Effector memory CD4-positive, alpha-beta T cell (primary cell): Measurements from ENCODE around the gene SCG2.

Experiments
- DNase-seq, 3 donors: peaks; one replicate each; pipeline ENCODE4 v3.0.0-alpha.2; 2020
- H3K27ac ChIP-seq: 2 replicates; pipeline ENCODE4 v1.7.0; 2013; ENCODE audit warnings: mild to moderate bottlenecking, low read length, moderate library complexity; ENCODE audit not compliant: insufficient read depth, poor library complexity, severe bottlenecking
- H3K27me3 ChIP-seq: replicated peaks from 2 replicates; pipeline ENCODE4 v1.7.0; 2013; ENCODE audit warnings: mild to moderate bottlenecking, low read length; ENCODE audit not compliant: insufficient read depth, control insufficient read depth, poor library complexity, severe bottlenecking
- H3K36me3 ChIP-seq: 2 replicates; pipeline ENCODE4 v1.7.0; 2013; ENCODE audit warnings: mild to moderate bottlenecking, low read length, moderate library complexity; ENCODE audit not compliant: control insufficient read depth, insufficient read depth
- H3K4me1 ChIP-seq: 2 replicates; pipeline ENCODE4 v1.7.0; 2013; ENCODE audit warnings: low read length, mild to moderate bottlenecking; ENCODE audit not compliant: control insufficient read depth, insufficient read depth, poor library complexity, severe bottlenecking
- H3K4me3 ChIP-seq: 2 replicates; pipeline ENCODE4 v1.7.0; 2013; ENCODE audit warnings: low read length, low read depth, mild to moderate bottlenecking; ENCODE audit not compliant: insufficient read depth, poor library complexity, severe bottlenecking
- H3K9me3 ChIP-seq: 2 replicates; pipeline ENCODE4 v1.7.0; 2013; ENCODE audit warnings: mild to moderate bottlenecking, low read length, moderate library complexity; ENCODE audit not compliant: control insufficient read depth

SCG2 gene

DNA sequence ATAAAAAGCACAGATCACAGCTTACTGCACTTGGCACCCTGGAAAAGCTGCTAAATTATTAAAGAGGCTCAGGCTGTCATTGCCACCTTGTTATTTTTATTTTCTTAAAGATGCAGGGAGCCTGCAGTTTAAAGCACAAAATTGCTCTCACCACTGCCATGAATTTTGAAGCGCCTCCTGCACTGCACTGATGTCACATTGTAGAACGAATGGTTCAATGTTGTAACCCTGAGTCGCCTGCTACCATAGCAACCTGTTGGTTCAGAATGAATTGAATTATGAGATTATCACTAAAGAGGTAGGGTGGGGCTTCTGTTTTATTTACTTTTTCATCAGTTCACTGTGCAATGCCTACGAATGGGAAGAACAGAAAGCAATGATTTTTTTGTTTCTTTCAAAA is 16.5 kb downstream of the SCG2 start:
- Histone ChIP-seq H3K4me3 (no peak overlapping the region), H3K27ac (no peak overlapping the region), H3K27me3 (no peaks in the 10 kb centered on the region), H3K4me1 (no peaks in the 10 kb centered on the region), H3K36me3 (no peaks in the 10 kb centered on the region), H3K9me3 (no peaks in the 10 kb centered on the region)
- no peak for DNase-seq

DNA sequence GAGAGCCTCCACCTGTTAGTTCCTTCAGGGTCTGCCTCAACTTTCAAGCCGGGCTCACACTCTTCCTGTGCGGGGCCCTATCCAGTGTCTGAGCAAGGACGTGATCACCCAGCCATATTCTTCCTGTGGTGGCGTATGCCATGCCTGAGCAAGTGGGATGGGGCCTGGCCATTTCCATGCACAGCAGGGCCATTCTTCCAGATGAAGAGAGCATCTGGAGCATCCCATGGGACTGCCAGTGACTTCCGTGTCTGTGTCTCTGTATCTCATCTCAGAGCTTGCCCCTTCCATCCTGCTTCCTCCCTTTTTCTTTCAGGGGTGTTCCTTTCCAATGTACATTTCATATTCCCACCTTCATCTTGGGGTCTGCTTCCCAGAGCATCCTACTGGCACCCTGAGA is 20.2 kb downstream of the SCG2 start:
- no peak for DNase-seq
- Histone ChIP-seq H3K9me3 (no peaks in the 10 kb centered on the region), H3K4me3 (no peak overlapping the region), H3K4me1 (no peaks in the 10 kb centered on the region), H3K36me3 (no peaks in the 10 kb centered on the region), H3K27me3 (no peaks in the 10 kb centered on the region), H3K27ac (no peak overlapping the region)

DNA sequence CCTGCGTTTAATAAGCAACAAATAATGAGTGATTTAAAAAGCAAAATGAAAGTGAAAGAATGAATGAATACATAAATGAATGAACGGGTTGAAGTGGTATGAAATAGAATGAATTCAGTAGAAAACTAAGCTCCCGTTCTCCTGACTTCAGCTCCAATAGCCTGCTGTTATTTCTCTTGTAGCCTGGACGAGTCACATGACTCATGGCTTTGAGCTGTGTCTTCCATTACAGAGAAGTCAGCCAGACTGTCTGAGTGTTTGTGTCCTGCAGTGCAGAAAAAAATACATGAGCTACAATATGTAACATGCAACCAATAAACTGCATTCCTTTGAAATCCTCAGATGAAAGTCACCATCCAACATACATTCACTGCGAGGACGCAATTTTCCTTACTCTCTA is 21.2 kb downstream of the SCG2 start:
- DNase-seq = no peak
- H3K4me3 ChIP-seq = no peak overlapping the region

DNA sequence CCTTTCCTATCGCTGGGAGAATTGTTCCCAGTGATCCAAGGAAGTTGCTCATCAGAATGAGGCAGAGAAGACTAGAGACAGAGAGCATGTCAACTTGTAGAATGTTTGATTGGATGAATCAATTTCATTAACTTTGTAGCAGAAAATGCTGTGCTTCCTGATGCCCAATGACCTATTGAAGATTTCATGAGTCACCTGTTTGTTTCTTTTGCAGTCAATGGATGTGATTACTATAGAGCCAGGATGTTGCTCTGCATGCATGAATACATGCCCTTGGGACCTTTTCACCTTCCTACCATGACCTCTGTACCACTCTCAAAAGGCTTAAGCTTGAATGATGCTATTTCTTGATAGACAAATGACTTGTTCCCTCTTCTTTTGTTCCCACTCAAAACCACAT is 23.3 kb downstream of the SCG2 start:
- Histone ChIP-seq H3K27me3 (no peaks in the 10 kb centered on the region), H3K36me3 (no peaks in the 10 kb centered on the region), H3K4me3 (no peak overlapping the region), H3K4me1 (no peaks in the 10 kb centered on the region), H3K27ac (no peak overlapping the region), H3K9me3 (no peaks in the 10 kb centered on the region)
- no peak for DNase-seq

More for the DNA sequence above, 21.2 kb downstream of the SCG2 start:
- H3K4me1 ChIP-seq = no peaks in the 10 kb centered on the region
- no peaks in the 10 kb centered on the region for H3K27me3 ChIP-seq
- no peak overlapping the region for H3K27ac ChIP-seq
- no peaks in the 10 kb centered on the region for H3K9me3 ChIP-seq
- no peaks in the 10 kb centered on the region for H3K36me3 ChIP-seq

DNA sequence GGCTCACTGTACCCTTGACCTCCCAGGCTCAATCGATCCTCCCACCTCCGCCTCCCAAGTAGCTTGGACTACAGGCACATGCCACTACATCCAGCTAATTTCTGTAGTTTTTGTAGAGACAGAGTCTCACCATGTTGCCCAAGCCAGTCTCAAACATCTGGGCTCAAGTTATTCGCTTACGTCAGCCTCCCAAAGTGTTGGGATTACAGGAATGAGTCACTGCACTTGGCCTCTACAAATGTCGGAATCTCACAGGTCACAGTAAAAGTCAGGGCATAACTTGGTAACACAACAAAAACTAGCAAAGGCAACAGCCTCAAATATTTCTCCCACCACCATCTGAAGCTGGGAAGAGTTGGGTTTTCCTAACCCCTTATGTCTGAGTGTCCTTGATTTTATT is 25.3 kb downstream of the SCG2 start:
- H3K4me3 ChIP-seq = no peak overlapping the region
- DNase-seq = no peak
- no peaks in the 10 kb centered on the region for H3K27me3 ChIP-seq
- H3K36me3 ChIP-seq = no peaks in the 10 kb centered on the region
- no peaks in the 10 kb centered on the region for H3K9me3 ChIP-seq
- no peak overlapping the region for H3K27ac ChIP-seq
- H3K4me1 ChIP-seq = no peaks in the 10 kb centered on the region

DNA sequence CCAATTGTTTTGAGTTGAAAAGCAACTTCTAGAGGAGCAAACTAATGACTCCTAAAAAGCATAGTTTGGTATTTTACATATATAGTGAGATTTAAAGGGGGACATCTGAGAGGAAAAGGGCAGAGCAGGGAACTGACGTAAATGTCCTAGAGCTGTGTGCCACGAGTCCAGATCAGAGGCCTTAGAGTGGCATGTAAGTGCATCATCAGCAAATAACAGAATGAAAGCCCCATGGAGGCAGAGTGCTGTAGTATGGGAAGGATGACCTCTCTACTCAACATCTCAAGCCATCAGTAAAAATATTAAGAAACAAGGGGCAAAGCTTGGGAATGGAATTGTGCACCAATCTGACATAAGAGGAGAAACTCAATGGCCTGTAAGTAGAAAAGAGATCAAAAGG is 31.4 kb downstream of the SCG2 start:
- no peak for DNase-seq
- Histone ChIP-seq H3K4me1 (no peaks in the 10 kb centered on the region), H3K36me3 (no peaks in the 10 kb centered on the region), H3K9me3 (no peaks in the 10 kb centered on the region), H3K27ac (no peak overlapping the region), H3K4me3 (no peak overlapping the region), H3K27me3 (no peaks in the 10 kb centered on the region)

DNA sequence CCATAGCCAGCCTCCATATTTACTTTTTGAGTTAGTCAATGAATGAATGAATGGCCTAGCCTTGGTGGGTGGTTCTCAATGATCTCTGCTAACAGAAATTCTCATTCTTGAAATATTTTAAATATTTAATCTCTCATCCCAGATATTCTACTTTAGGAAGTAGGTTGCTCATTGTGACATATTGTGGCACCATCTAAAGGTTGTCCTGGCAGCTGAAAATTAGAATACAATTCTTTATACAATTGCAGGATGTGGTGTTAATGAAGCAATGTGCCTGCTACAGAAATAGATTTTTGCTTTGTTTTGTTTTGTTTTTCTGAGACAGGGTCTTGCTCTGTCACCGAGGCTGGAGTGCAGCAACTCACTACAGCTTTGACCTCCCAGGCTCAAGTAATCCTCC is 35.8 kb downstream of the SCG2 start:
- no peak for DNase-seq
- Histone ChIP-seq H3K4me3 (no peak overlapping the region), H3K36me3 (no peaks in the 10 kb centered on the region), H3K9me3 (no peaks in the 10 kb centered on the region), H3K4me1 (no peaks in the 10 kb centered on the region), H3K27ac (no peak overlapping the region), H3K27me3 (no peaks in the 10 kb centered on the region)

DNA sequence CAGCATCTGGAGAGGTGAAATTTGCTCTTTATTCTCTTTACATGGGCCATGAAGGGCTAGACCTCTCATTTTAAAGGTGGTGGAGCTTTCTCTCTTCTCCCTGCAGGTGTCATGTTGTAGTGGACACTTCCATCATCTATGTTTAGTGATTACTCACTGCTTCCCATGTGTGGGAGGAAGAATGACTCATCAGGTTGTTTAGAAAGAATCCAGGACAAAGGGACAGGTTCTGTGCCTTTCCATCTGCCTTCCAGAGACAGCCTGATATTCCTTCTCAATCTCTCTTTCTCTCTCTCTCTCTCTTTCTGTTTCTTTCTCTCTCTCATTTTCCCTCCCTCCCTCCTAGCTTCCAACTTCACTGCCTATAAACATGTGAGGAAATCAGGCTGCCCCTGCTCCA is 38.7 kb downstream of the SCG2 start:
- Histone ChIP-seq H3K4me1 (no peaks in the 10 kb centered on the region), H3K36me3 (no peaks in the 10 kb centered on the region), H3K27me3 (no peaks in the 10 kb centered on the region), H3K4me3 (no peak overlapping the region), H3K9me3 (no peaks in the 10 kb centered on the region), H3K27ac (no peak overlapping the region)
- no peak for DNase-seq

DNA sequence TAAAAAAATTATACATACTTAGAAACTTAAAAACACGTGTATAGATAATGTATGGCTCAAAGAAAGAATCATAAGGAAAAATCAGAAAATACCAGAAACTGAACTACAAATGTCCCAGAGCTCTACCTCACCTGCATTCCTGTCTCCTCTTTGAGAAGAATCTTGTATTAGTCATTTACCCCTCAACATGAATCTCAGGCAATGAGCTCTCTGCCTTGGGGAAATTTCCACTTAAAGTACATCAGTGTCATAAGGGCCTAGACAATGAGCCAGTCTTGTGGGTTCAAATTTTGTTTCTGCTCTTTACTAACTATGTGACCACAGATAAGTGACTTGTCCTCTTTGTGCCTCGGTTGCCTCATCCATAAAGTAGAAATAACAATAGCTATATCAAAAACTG is 40.1 kb downstream of the SCG2 start:
- H3K4me1 ChIP-seq = no peaks in the 10 kb centered on the region
- no peak for DNase-seq
- H3K27me3 ChIP-seq = no peaks in the 10 kb centered on the region
- H3K4me3 ChIP-seq = no peak overlapping the region
- no peaks in the 10 kb centered on the region for H3K9me3 ChIP-seq
- H3K36me3 ChIP-seq = no peaks in the 10 kb centered on the region
- H3K27ac ChIP-seq = no peak overlapping the region

DNA sequence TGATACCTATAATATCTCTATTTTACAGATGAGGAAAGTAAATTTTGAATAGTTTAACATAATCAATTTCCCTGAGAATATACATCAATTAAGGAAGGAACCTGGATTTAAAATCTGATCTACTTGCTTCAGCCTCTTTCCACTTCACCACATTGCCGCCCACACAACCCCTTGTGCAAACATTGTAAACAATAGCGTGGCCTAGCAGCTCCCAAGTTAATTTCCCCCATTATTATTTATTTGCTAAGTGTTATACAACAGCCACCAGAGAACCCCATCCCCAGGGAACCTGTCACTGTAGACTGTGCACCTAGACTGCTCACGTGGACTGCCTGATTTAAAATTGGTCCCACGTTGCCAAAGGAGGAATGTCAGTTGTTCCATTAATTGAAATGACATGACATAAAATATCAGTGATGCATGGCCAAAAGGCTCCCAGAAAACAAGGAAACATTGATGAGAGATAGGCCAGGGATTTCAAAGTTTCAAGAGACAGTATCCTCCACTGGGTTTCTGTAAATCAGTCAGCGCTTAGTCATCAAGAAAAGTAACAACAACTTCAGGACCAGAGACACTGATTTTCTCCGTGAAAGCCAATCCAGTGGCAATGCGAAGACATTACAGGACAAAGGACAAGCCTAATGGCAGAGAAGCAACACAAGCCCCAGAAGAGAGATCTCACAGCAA is 41.3 kb downstream of the SCG2 start:
- H3K27me3 ChIP-seq = no peaks in the 10 kb centered on the region
- no peak overlapping the region for H3K27ac ChIP-seq
- no peaks in the 10 kb centered on the region for H3K4me1 ChIP-seq
- DNase-seq = no peak
- H3K36me3 ChIP-seq = no peaks in the 10 kb centered on the region
- no peaks in the 10 kb centered on the region for H3K9me3 ChIP-seq
- no peak overlapping the region for H3K4me3 ChIP-seq
